HG02678 (cell line): ENCODE data around the gene SLC2A10.
"Not testable (repeated sequence)": the region's sequence is repeated elsewhere in the genome, so short reads cannot be mapped to it uniquely, and the experiment has no call there.

Experiments
- ATAC-seq: cut with Tn5 transposase; IDR thresholded peaks from one replicate; pipeline ENCODE4 v1.9.1; 2021; ENCODE audit warnings: mild to moderate bottlenecking, moderate library complexity; ENCODE audit not compliant: unreplicated experiment

Gene SLC2A10

GRCh38 chr20:46709459-46710152 lies at the start of gene SLC2A10:
Gene SLC2A10 (plus strand): TSS chr20:46709649. CDS start chr20:46709737, 88 bp downstream.
- ATAC-seq: no peak

DNA sequence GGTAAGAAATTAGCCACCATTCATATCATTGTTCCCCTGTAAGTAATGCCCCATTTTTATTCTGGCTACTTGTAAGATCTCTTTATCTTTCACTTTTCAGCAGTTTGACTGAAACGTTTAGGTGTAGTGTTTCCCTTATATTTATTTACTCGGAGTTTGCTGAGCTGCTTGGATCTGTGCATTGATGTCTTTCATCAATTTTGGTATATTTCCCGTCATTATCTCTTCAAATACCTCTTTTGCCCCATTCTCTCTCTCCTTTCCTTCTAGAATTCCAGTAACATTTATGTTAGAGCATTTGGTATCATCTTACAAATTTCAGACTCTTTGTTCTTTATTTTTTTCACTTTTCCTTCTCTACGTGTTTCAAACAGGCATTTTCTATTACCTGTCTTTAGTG lies 49.0 kb upstream of the SLC2A10 start:
- ATAC-seq: no peak

DNA sequence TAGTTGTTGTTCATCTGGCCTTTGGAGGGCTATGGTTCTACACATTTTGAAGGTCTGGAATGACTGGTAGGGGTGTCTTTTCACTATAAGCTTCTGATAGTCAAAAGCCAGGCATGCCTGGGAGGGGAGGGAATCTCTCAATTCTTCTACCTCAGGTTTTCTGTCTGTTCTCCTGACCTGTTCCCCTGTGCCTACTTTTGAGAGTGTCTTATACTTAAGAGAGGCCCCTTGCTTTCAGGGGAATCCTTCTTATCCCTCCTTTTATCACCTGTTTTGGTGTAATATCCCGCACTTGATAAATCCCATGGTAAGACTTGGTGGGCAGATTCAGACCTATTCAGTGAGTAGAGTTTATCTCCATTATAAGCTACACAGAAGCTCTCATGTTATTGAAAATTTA lies 47.8 kb upstream of the SLC2A10 start:
- no peak for ATAC-seq

DNA sequence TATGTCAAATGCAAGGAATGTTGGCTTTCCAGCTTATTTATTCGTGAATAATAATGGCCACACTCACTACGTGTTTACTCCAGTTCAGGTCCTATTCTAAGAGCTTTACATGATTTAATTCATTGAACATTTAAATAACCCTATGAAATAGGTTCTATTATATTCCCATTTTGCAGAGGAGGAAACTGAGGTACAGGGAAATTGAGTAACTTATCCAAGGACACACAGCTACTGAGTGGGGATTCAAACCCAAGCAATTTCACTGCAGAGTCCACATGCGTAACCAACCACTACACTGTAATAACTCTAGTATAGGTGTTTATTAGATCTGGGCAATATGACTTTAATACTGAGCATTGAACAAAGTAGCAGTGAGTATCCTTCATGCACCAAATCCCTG lies 45.9 kb upstream of the SLC2A10 start:
- ATAC-seq: no peak

DNA sequence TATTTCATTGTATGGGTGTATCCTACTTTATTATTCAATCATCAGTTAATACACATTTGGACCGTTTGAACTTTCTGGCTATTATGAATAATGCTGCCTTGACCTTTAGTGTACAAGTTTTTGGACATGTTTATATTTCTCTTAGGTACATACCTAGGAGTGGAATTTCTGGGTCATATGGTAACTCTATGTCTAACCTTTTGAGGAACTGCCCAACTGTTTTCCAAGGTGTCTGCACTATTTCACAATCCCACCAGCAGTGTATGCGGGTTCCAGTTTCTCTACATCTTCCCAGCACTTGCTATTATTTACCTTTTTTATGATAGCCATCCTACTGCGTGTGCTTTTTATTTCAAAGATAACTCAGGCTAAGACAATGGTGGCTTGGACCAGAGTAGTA lies 43.8 kb upstream of the SLC2A10 start:
- ATAC-seq: no peak

- no peak for ATAC-seq
These were observed 43.1 kb upstream of the SLC2A10 start for GRCh38 chr20:46666306-46666705.

DNA sequence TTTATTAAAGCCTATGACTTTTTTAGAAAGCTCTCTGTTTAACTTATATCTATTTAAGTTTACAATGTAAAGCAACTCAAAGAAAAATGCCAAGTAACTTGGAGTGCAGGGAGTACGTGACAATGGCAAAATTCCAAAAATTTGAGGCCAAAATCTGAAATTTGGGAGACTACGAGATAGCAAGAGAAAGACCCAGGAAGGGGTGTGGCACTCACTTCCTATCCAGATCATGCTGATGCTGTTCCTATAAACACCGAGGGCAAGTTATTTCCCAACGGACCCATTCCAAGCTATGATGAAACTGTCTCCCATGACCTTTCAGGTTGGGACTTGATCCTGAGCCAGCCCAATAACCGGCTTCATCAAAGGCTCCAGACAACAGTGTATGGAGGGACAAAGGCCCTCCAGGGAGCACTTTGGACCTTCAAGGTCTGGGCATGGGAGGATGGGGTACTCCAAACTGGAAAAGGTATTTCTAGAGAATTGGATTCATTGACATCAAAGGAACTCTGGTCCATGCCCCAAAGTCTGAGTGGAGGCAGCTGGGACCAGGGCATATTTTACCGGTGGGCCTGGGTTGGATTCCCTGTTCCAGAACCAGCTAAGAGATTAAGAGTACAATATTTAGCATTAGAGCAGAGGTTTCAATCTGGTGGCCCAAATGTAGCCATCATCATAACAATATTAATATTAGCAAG lies 42.5 kb upstream of the SLC2A10 start:
- ATAC-seq: no peak

DNA sequence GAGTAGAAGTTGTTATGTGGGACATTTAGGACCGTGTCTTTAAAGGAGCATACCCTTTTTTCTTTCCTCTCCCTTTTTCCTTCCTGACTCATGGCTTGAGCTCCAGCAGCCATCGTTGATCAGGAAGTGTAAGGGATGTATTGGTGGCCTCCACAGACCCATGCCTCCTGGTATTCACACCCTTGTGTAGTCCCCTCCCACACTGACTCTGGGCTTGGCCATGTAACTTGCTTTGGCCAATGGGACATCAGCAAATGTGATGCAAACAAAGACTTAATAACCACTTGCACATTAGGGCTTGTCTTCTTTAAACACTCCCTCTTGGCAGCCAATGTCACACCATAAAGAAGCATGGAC lies 39.2 kb upstream of the SLC2A10 start:
- ATAC-seq: no peak

GRCh38 chr20:46670585-46671584 lies 38.6 kb upstream of the SLC2A10 start:
- no peak for ATAC-seq

DNA sequence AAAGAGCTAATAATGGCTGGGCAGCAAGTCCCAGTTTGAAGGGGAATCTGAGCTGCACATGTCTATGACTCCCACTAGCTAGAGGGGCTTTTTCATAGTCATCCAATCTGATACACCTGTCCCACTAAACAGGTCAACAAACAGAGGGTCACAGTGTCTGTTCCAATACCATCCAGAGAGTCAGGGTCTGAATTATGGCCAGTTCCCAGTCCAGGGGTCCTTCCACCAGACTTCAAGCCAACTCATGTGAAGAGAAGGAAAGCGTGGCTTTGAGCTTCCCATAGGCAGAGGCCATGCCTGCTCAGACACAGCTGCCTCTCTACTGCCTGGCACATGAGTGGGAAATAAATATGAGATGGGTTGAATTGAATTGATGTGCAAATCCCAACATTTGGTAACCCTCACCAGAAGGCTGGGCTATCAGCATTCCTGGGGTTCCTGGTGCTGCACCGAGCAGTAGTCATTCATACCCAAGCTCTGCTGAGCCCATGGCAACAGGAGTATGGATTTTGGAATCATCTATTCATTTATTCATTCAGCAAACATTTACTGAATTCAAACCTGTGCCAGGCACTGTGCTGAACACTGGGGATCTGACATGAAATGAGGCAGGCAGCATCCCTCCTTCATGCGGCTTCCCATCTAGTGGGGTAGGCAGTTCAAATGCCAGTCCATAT lies 37.4 kb upstream of the SLC2A10 start:
- ATAC-seq: no peak

DNA sequence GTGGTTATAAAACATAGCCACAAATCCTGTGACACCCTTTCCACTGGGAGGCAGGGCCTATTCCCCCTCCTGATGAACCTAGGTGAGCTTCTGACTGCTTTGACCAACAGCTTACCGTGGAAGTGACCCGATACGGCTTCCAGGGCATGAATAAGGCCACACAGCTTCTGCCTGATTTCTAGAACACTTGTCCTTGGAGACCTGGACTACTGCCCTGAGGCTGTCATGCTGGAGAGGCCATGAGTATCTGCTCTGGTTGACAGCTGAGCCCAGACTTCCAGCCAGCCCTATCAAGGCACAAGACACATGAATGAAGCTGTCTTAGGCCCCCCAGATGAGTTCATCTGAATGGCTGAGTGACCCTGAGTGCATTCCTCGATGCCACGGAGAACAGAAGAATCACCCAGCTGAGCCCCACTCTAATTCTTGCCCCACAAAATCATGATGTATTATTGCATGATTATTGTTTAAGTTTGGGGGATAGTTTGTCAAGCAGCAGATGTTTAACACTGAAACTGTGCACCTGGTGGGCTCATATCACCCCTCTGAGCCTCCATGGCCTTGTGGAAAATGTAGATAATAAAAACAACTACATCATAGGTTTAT lies 36.8 kb upstream of the SLC2A10 start:
- no peak for ATAC-seq

DNA sequence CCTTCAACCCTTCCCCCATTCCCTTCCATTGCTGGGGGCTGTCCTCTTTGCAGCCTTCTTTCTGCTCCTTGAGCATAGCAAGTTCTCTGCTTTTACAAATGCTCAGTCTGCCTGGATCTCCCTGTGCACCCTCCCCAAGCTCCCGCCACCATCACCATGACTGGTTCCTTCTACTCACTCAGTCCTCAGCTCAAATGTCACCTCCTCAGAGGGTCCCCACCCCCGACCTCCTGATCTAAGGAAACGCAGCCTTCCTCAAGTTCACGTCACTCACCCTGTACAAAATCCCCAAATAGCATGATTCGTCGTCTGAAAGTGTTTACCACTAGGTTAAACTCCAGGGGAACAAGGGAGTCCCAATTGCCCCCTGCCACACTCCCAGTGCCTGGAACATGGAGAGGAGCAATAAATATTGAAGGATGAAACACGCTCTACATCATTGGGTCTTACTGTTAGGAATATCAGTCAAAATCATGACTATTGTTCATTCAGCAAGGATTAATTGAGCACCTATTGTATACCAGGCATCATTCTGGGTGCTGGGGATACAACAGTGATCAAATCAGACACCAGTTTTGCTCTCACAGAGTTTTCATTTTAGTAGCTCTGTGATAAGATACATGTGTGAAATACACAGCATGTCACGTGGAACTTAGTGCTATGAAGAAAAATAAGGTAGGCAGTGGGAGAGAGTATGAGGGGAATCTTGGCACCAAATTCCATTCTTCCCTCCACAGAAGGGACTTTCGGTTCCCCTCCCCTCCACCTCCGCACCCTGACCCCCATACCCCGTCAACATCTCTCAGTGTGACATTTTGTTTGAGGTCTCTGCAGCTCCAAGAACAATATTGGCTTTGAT lies 35.8 kb upstream of the SLC2A10 start:
- ATAC-seq: no peak

GRCh38 chr20:46674253-46675083 lies 35.0 kb upstream of the SLC2A10 start:
- ATAC-seq: no peak

- ATAC-seq: not testable (repeated sequence)
These were observed 32.7 kb upstream of the SLC2A10 start for GRCh38 chr20:46676649-46677316.

- ATAC-seq: no peak
These were observed 31.8 kb upstream of the SLC2A10 start for GRCh38 chr20:46677608-46678007.

DNA sequence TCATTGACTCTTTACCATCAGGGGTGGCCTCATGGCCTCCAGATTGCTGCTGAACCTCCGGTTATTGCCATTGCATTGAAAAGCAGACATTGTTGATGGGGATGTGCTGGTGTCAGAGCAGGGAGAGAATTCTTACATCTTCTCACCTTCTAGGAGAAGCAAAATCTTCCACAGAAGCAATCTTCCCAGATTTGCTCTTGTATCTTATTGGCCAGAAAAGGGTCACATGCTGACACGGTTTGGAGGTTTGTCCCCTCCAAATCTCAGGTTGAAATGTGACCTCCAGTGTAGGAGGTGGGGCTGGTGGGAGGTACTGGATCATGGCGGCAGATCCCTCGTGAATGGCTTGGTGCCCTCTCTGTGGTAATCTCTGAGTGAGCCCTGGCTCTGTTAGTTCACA lies 30.9 kb upstream of the SLC2A10 start:
- ATAC-seq: no peak

GRCh38 chr20:46680684-46681031 lies 28.8 kb upstream of the SLC2A10 start:
- no peak for ATAC-seq
